ENCODE results near the gene RADIL.
A peak's percentile ranks its signal among the peaks of the same experiment; 100 is the strongest.

Gene RADIL

GRCh38 chr7:4832711-4833110 is 50.8 kb downstream of the RADIL start:
- DNase-seq (ENCODE audit: low read depth in 2 of 3, low spot score in 2 of 3) = no peak

- no peak for DNase-seq (ENCODE audit: low read depth in 2 of 3, low spot score in 2 of 3)
These were observed 51.6 kb downstream of the RADIL start for GRCh38 chr7:4831723-4832495.

GRCh38 chr7:4830176-4830575 is 53.3 kb downstream of the RADIL start:
- peak in 2 of 3 experiments; percentile 11 to 27 for DNase-seq (ENCODE audit: low read depth in 2 of 3, low spot score in 2 of 3)

GRCh38 chr7:4828720-4829383 is 54.7 kb downstream of the RADIL start:
- no peak for DNase-seq (ENCODE audit: low read depth in 2 of 3, low spot score in 2 of 3)

GRCh38 chr7:4825081-4825480 is 58.4 kb downstream of the RADIL start:
- no peak for DNase-seq (ENCODE audit: low read depth in 2 of 3, low spot score in 2 of 3)

- no peak for DNase-seq (ENCODE audit: low read depth in 2 of 3, low spot score in 2 of 3)
These were observed 59.3 kb downstream of the RADIL start for GRCh38 chr7:4824120-4824775.

GRCh38 chr7:4823441-4824119 is 59.9 kb downstream of the RADIL start:
- DNase-seq (ENCODE audit: low read depth in 2 of 3, low spot score in 2 of 3) = no peak

GRCh38 chr7:4822677-4823076 is 60.8 kb downstream of the RADIL start:
- DNase-seq (ENCODE audit: low read depth in 2 of 3, low spot score in 2 of 3) = no peak

GRCh38 chr7:4820967-4821471 is 62.5 kb downstream of the RADIL start:
- DNase-seq (ENCODE audit: low read depth in 2 of 3, low spot score in 2 of 3) = no peak

- DNase-seq (ENCODE audit: low read depth in 2 of 3, low spot score in 2 of 3) = no peak
These were observed 63.0 kb downstream of the RADIL start for GRCh38 chr7:4820405-4820966.

- DNase-seq (ENCODE audit: low read depth in 2 of 3, low spot score in 2 of 3) = no peak
These were observed 63.7 kb downstream of the RADIL start for GRCh38 chr7:4819560-4820404.

GRCh38 chr7:4818000-4818794 is 65.3 kb downstream of the RADIL start:
- DNase-seq (ENCODE audit: low read depth in 2 of 3, low spot score in 2 of 3) = no peak

GRCh38 chr7:4817178-4817901 is 66.2 kb downstream of the RADIL start:
- no peak for DNase-seq (ENCODE audit: low read depth in 2 of 3, low spot score in 2 of 3)

GRCh38 chr7:4816419-4817080 is 67.0 kb downstream of the RADIL start:
- DNase-seq (ENCODE audit: low read depth in 2 of 3, low spot score in 2 of 3) = no peak

- no peak for DNase-seq (ENCODE audit: low read depth in 2 of 3, low spot score in 2 of 3)
These were observed 67.7 kb downstream of the RADIL start for GRCh38 chr7:4815609-4816418.

- no peak for DNase-seq (ENCODE audit: low read depth in 2 of 3, low spot score in 2 of 3)
These were observed 68.4 kb downstream of the RADIL start for GRCh38 chr7:4815121-4815520.

GRCh38 chr7:4814433-4814832 is 69.1 kb downstream of the RADIL start:
- DNase-seq (ENCODE audit: low read depth in 2 of 3, low spot score in 2 of 3) = no peak

All from activated CD8-positive, alpha-beta memory T cell treated with anti-CD3 and anti-CD28 coated beads for 48 hours (primary cell).